ENCODE measurements around the gene STK16.

Gene STK16

GRCh38 chr2:219214141-219214540, 31.1 kb upstream of the STK16 start:
- no peak for DNase-seq (ENCODE audit: low read depth)

- no peak for DNase-seq (ENCODE audit: low read depth)
Observed at GRCh38 chr2:219214786-219215185, 30.5 kb upstream of the STK16 start.

GRCh38 chr2:219215871-219216534, 29.3 kb upstream of the STK16 start:
- DNase-seq (ENCODE audit: low read depth) = no peak

- no peak for DNase-seq (ENCODE audit: low read depth)
Observed at GRCh38 chr2:219216535-219216915, 28.8 kb upstream of the STK16 start.

GRCh38 chr2:219218217-219218731, 27.0 kb upstream of the STK16 start:
- DNase-seq (ENCODE audit: low read depth) = no peak

GRCh38 chr2:219218732-219219701, 26.3 kb upstream of the STK16 start, which contains the start of gene ABCB6:
Gene ABCB6 (minus strand): TSS chr2:219218958. CDS start chr2:219218673, 285 bp downstream.
- peak; percentile 89 for DNase-seq (ENCODE audit: low read depth)

GRCh38 chr2:219219784-219220532, 25.3 kb upstream of the STK16 start:
- DNase-seq (ENCODE audit: low read depth) = no peak

- no peak for DNase-seq (ENCODE audit: low read depth)
Observed at GRCh38 chr2:219220652-219221402, 24.5 kb upstream of the STK16 start.

- DNase-seq (ENCODE audit: low read depth) = no peak
Observed at GRCh38 chr2:219221957-219222518, 23.2 kb upstream of the STK16 start.

GRCh38 chr2:219223831-219224610, 21.3 kb upstream of the STK16 start:
- no peak for DNase-seq (ENCODE audit: low read depth)

- no peak for DNase-seq (ENCODE audit: low read depth)
Observed at GRCh38 chr2:219225350-219225749, 19.9 kb upstream of the STK16 start.

GRCh38 chr2:219228041-219228910, 17.0 kb upstream of the STK16 start:
- DNase-seq (ENCODE audit: low read depth) = no peak

- DNase-seq (ENCODE audit: low read depth) = no peak
Observed at GRCh38 chr2:219228911-219229304, 16.4 kb upstream of the STK16 start.

GRCh38 chr2:219229305-219230058, 15.8 kb upstream of the STK16 start, which contains the start of the genes ANKZF1 and ATG9A:
Gene ANKZF1 (plus strand): TSS chr2:219229806. CDS start chr2:219230258, 452 bp downstream.
Gene ATG9A (minus strand): TSS chr2:219229636. CDS start chr2:219228024, 1,612 bp downstream.
- DNase-seq (ENCODE audit: low read depth) = peak; percentile 97

GRCh38 chr2:219230059-219230540, 15.2 kb upstream of the STK16 start:
- DNase-seq (ENCODE audit: low read depth) = peak; percentile 64

- DNase-seq (ENCODE audit: low read depth) = no peak
Observed at GRCh38 chr2:219234331-219234730, 10.9 kb upstream of the STK16 start.

- DNase-seq (ENCODE audit: low read depth) = no peak
Observed at GRCh38 chr2:219243291-219243761, 2.0 kb upstream of the STK16 start.

- no peak for DNase-seq (ENCODE audit: low read depth)
Observed at GRCh38 chr2:219244789-219245147, 511 bp upstream of the STK16 start.
